ENCODE results near the gene SEMA5B.

Gene SEMA5B

DNA sequence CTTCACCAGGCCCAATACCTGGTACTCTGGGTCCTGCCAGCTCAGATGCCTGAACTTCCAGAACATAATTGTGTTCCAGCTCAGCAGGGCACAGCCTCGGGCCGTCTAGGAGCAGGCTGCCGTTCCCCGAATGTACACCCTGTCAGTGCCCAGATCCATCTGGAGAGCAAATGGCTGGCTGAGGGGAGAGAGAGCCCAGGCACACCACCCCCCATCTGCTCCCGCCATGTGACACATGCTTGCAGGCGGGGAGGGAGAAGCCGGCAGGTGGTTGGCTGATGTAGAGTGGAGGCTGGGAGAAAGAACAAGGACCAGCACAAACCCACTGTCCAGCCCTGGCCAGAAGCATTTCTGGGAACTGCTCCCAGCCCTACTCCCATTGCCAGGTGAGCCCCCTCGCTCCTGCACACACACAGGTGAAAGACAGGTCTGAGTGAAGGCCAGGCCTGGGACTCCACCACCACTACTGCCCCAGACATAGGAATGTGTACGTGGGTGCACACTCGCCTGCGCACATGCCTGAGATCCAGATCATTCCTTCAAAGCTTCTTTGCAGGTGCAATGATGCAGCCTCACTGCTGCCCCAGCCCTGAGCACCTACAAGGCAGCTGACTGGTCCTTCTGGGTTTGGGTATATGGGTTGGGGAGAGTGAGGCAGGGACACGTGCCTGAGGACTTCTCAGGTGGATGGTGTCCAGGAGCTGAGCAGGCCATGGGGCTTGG, 53.5 kb downstream of the SEMA5B start:
- peak in 1 of 3 experiments; percentile 10 for DNase-seq

DNA sequence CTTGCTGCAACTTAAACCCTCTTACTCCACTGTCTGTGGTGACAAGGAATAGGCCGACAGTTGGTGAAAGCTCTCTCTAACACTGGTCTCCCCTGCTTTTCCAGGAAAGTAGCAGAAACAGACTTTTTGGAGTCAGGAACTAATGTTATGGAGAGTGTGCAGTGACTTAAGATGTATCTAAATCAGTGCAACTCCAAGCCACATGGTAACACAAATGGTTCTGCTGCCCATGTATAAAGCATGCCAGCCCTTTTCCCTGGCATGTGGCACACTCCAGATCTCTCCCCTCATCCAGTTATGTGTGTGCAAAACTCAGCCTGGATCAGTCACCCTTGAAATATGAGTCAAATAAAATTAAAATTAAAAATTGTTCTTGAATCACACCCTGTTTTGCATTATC, 55.4 kb downstream of the SEMA5B start:
- no peak for DNase-seq

DNA sequence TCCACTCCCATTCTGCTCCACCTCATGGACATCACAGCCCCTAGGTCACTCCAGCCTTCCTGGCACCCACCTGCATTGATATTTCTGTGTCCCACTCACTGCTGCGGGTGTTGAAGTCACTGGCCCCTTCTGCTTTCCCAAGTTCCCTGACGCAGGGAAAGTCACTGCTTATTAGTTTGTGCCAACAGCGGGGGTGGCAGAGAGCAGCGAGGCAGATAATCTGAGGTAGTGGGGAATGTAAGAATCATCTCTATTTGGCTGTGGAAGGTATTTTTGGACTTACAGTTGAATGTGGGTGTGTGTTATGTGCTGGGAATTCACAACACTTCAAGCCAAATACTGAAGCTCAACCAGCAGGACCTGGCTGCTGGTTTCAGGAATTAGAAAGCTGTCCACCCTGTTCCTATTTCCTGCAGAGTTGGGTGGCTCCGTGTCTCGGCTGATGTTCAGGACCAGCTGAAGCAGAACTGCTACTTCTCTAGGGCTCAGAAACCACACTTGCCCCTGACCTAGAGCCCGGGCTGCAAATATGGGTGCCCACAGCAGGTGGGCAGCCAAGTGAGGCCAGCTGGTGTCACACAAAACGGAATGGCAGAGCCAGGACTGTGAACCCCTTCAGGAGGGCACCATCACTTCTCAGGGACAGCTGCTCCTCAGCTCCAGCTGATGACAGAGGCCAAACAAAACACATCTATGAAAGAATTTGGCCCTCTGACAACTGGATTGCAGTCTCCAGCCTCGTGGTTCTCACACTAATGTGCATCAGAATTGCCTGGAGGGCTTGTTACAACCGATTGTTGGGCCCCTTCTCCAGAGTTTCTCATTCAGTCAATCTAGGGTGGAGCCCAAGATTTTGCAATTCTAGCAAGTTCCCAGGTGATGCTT, 57.7 kb downstream of the SEMA5B start:
- no peak for DNase-seq

DNA sequence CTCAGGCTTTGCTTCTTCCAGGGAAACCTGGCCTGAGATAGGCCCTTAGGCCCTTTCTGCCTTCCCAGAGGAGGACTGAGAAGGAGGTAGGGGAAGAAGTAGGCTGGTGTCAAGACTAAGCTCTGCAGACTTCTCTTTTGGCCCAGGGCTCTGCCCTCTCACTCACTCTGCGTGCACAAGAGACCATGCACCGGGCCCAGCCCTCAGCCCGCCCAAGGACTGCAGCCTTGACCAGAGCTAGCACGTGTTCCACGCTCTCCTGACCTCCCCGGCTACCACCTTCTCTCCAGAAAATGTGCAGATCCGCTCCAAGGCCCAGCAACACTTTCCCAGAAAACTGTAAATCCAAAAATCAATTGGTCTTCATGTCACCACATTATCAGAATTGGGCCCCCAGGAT, 59.8 kb downstream of the SEMA5B start:
- DNase-seq: no peak

DNA sequence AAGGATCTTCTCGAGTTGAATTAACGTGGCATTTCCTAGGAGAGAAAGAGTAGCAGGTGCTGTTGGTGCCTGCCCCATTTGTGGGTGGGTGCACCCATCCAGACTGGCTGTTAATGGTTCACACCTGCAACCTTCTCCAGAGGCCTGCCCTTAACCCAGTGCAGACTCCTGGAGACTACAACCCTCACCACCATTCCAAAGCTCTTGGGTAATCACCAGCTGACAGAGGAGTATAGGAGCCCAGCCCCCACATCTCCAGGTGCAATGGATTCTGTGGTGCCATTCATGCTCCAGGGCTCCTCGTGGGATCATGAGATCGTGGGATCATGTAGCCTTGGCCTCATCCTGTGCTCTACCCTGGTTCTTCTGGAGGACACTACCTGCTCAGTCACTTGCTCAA, 60.2 kb downstream of the SEMA5B start:
- no peak for DNase-seq

DNA sequence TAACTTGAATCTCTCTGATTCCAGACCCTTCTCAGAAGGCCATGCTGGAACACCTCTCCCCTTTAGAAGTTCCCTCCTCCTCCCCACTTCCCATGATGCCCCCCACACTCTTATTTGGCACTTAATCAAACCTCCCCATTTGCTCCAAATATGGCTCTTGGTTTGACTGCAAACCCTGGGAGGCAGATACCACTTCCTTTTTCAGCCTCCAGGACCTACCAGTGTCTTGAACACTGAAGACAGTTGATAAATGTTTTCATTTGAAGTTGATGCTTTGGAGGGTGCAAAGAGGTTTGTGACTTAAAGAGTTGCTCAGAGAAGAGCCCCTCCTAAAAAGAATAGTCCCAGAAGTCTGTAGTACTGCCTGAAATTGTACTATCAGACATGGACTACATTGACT, 61.5 kb downstream of the SEMA5B start:
- DNase-seq: no peak

DNA sequence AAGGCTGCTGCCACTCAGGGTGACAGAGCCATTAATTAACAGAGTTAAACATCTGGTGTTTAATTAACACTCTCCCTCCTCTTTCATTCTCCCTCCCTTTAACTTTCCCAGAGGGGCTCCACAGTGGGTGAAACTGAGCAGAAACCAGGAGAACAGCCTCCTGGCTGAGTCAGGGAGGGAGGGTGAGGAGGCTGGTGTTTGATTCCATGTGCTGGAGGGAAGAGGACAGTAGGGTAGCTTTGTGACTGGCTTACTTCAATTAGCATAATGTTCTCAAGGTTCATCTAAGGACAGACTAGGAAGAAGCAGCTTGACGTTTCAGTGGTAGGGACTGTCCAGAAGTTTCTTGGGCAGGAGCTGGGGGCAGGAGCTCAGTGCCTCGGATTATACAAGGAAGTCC, 62.8 kb downstream of the SEMA5B start:
- DNase-seq: peak in 1 of 3 experiments; percentile 49

DNA sequence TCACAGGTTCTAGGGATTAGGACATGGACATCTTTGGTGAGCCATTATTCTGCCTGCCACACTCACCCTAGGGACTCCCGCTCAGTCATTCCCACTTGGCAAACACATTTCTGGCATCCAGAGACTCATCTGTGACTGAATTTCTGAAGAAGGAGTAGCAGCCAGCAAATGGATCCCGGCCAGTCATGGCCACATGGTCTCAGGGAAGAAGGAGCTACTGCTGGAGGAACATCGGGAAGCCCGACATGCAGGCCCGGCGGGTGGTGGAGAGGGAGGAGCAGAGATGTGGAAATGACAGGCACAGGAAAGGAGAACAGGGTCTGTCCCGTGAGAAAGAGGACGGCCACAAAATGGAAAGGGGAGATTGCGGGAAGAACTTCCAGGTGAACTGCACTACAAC, 65.4 kb downstream of the SEMA5B start:
- no peak for DNase-seq

DNA sequence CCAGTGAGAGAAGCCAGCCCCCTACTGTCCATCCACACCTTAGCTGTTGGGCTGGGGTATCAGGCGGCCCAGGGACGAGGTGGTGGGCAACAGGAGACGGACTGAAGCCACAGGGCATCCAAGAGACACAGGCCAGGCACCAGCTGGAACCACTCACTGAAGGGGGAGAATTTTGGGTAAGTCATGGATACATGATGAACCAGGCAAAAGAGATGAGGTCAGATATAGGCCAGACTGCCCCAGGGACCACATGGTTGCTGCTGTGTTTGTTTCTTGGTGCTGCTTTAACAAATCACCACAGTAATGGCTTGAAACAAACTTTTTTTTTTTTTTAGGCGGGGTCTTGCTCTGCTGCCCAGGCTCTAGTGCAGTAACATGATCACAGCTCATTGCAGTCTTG, 66.4 kb downstream of the SEMA5B start:
- DNase-seq: no peak

DNA sequence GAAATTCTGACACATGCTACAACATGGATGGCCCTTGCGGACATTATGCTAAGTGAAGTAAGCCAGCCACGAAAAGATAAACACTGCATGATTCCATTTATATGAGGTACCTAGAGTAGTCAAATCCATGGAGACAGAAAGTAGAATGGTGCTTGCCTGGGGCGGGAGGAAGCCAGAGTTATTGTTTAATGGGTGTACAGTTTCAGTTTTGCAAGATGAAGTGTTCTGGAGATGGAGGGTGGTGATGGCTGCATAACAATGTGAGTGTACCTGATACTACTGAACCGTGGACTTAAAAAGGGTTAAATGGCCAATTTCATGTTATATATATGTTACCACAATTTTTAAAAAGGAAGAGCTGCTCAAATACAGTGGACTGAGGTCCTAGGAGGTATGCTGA, 66.9 kb downstream of the SEMA5B start:
- DNase-seq: no peak

DNA sequence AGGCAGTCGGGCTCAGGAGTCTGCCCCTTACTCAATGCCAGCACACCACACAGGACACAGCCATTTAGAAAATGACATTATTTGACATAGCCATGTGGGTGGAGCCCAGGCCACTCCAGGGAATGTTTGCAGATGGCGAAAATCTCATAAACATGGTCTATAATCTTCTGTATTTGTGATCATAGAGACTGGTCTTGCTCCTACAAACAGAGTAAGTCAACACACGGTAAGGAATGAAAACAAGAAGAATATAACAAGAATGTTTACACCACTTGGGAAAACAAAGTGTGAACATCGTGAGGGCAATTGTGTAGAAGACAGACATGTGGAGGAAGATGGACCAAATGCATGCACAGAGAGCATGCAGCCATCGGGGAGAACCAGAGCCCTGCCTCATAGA, 68.2 kb downstream of the SEMA5B start:
- DNase-seq: no peak

DNA sequence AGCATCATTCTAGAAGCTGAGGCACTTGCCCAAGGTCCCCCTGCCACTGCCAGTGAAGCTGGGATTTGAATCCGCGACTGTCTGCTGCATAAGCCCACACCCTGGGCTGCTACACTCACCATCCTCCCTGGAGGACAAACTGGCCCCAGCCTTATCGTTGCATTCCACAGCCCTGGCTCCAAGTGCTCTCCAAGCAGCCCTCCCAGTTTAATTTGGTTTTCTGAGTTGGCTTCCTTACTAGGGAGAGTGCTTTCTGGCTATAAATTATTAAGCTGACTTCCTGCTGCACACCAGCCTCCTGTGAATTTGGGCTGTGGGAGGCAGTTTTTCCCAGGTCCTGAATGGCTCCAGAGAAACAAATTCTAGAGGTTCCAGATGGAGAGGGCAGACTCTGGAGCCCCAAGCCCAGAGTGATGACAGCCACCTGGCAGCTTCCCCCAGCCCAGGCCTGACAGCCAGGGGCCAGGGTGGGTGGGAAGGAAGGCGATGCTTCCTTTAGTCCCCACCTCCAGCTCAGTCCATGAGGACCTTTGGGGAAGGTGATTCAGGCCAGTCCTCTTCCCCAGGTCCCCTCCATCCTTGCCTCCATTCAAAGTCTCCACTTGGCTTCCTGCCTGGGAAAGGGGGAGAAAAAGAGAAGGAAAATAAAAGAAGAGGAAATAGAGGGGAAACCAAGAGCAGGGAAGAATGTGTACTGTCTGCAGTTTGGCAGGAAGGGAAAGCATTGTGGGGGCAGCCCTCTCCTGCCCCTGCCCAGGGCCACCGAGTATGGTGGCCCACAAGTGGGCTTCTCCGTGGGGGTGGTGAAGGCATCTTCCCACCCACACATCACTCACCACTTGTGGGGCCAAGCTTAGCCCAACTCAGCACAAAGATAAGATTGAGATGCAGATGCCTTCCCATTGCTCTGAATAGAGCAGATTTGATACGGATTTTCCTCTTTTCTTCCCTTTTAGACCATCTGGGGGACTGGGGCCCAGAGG, 69.6 kb downstream of the SEMA5B start:
- DNase-seq: no peak

DNA sequence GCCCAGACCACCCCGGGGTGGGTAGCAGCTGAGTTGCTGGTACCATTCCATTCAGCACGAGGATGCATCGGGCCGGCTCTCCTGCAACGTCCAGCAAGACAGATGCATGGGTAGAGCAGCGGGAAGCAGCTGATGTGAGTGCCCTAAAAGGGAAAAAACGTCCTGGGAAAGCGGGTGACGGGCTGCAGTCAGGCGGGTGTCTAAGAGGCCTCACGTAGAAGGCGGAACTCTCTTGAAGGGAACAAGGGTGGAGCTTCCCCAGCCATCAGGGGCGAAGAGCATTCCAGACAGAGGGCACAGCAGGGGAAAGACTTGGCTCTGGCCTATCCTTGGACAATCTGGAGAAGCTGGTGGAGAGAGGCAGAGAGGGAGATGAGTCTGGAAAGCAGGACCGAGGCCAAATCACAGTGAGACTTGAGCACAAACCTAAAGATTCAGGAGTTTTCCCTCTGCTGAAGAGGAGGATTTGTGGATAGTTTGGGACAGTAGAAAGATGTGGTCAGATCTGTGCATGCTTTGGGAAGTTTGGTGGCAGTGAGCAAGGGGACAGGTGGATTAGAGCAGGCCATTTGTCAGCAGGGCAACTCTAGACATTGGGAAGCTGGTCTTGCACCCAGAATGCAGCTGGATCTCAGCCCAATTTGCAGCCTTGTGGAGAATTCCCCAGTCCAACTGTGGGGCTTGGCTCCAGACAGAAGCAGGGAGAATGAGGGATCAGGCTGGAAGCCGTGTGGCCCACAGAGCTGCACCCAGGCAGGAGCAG, 70.7 kb downstream of the SEMA5B start:
- no peak for DNase-seq

DNA sequence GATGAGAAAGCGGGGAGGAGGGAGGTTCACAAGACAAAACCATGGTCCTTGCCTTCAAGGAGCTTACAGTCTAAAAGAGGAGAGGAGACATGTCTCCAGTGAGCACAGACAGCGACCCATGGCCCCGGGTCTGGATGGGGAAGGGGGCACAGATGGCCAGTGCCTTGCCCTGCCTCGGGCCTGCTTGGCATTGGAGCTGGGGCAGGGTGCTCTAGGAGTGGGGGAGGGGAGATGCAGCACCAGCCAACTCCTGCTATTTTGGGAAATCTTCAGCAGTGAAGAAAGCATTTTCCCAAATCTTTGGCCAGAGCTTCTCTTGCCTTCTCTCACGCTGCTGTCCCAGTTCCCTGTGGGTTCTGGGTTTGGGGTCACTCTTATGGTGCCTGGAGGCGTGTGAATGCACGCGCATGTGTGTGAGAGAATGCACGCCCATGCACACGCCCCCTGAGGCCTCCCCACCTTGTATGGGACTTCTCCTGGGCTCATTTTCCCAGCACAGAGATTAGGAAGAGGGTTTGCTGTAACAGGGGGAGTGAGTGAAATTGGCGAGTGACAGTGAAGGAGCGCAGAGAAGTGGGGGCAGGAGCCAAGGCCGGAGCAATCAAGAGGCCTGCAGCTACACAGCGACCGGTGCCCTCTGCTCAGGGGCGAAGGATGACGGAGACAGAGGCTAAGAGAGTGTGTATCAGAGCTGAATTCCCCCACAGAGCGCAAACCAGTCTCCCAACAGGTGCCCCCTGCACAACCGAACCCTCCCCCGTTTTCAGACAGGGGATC, 71.5 kb downstream of the SEMA5B start:
- DNase-seq: no peak

DNA sequence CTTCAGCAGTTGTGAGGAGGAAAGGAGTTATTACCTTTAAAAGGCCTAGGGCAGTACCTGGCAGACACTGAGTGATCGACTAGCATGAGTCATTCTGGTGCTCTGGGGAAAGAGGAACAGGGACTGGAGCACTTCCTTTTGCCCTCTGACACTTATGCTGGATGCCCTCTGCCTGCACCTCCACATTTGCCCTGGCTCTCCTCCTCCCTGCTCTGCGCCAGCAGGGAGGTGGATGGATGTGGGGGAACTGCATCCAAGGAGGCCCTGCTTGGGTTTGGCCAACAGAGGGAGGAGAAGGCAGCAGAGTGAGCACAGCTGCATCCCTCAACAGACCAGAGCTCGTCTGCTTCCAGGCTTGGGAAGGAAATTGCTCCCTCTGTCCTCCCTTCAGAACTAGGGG, 75.0 kb downstream of the SEMA5B start:
- DNase-seq: no peak

DNA sequence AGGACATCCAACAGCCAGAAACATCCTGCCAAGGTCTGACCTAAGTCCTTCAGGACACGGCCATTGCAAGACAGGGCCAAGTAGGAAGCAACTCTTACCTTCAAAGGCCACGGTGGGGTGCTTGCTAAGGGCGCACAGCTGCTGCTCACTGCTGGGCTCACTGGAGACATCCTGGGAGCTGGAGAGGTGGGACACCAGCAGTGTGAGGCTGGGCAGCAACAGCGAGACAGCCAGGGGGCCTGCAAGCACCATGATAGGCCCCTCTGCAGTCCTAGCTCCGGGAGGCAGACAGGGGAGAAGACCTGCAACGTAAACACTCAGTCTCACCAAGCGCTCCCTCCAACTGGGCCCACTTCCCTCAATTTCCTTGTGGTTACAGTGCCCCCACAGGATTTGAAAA, 79.2 kb downstream of the SEMA5B start:
- DNase-seq: peak in 1 of 3 experiments; percentile 24

DNA sequence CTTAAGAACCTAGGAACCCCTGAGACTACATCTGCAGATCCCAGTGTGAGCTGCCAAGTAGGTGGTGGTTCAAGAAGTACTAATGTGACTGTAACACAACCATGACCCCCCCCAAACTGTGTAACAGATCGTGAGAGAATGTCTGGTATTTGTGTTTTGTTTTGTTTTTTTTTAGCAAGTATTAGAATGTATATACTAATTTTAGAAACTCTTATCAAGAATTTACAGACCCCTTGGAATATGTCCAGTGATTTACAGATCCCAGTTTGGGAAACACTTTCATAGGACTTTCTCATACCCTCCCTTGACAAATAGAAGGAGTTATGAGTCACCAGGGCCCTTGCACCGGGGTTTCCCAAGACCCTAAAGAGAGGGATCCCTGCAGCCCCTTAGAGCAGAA, 79.8 kb downstream of the SEMA5B start:
- no peak for DNase-seq

DNA sequence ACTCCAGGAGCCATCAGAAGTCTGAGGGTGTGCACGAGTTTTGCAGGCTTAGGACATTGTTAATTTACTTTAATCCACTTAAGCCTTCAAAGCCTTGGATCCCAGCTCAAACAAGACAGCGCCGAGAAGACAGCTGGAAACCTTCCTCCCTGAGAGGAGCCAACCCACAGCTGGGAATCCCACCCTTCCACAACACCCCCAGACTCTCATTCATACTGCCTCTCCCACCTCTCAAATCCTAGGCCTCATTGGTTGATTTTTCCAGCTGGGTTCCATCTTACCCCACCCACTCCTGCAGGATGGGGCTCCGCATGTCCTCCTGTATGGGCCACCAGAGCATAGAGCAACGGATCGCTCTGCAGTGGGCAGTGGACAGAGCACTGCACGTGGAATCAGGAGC, 80.4 kb downstream of the SEMA5B start:
- DNase-seq: no peak

DNA sequence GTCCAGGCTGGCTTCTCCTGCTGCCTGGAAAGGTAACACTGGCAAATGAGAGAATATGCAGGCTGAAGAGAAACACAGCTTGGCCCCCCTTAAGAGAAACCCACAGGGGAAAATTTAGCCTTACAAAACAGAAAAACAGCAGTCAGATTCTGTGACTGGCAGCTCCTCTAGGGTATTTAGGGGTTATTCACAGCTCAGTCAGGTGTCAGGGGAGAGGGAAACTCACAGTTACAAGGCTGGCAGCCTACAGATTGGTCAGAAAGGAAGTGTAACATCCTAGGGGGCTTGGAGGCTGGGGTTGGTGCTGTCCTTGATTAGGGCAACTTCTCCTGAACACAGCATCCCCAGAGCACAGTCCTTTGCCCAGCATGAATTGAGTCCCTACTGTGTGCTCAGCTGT, 81.4 kb downstream of the SEMA5B start:
- DNase-seq: no peak

DNA sequence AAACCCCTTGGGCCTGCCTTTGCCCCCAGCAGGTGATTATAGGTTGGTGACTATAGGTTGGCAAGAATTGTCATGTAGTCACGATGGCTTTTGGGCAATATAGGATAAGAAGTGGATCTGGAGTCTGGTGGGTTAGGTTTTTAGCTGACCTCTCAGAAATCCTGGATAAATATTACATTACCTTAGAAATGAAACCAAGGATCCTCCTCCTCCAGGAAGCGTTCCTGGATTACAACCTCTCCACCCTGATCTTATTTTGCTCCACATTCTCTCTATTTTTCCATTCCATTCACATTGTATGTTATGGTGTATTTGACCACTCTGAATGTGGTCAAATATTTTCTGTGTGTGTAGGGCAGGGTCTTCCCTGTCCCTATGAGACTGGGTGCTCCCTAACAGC, 82.3 kb downstream of the SEMA5B start:
- DNase-seq: no peak

DNA sequence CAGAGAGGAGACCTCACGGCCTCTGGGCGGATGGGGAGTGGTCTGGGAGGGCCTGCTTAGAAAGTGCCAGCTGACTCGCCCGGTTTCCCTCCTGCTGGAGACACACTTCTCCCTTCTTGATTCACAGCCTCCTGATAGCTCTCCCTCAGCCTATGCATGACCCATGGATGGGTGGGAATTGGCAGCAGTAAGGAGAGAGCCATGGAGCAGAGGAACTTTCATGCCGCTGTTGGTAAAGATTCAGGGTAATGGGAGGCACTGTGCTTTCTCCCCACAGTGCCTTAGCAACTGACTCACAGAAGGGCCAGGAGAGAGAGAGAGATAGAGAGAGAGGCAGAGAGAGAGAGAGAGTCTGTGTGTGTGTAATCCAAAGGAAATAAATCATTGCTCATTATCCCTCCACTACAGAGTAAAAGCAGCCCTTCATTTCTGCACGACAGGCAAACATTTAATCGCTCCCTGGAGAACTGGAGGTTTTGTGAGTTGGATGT, 82.8 kb downstream of the SEMA5B start:
- DNase-seq: peak in 2 of 3 experiments; percentile 16 to 48
